K562 (cell line): ENCODE data around the gene TEX14. TPM values are rescaled to one million over a fixed set of nuclear protein-coding genes. Genes with fewer than 3 reads are reported as not detected.
A peak's percentile ranks its signal among the peaks of the same experiment; 100 is the strongest.

Source experiments
- CC2D1A ChIP-seq: fragments of 450-650 bp; IDR thresholded peaks from 2 replicates; pipeline ENCODE4 v1.6.1; 2017; ENCODE audit warnings: mild to moderate bottlenecking
- E2F1 ChIP-seq: sonication (generic); formaldehyde crosslinking; IDR thresholded peaks from 2 replicates; pipeline ENCODE4 v1.8.1; 2023; ENCODE audit warnings: mild to moderate bottlenecking, missing genetic modification reagents, moderate library complexity
- FOS ChIP-seq: IDR thresholded peaks from 3 replicates; pipeline ENCODE4 v1.6.1; 2011; ENCODE audit not compliant: insufficient read length; ENCODE audit errors: extremely low read depth
- GTF2A2 ChIP-seq: IDR thresholded peaks from 2 replicates; pipeline ENCODE4 v1.6.1; 2016; ENCODE audit warnings: mild to moderate bottlenecking, missing genetic modification characterization, missing compliant biosample characterization
- HINFP ChIP-seq: fragments of 450-650 bp; conservative IDR thresholded peaks from 2 replicates; pipeline ENCODE4 v1.6.1; 2016; ENCODE audit warnings: missing genetic modification characterization, low read depth, mild to moderate bottlenecking, control low read depth, missing compliant biosample characterization
- ID3 ChIP-seq, 2 experiments: fragments of 250-450 bp in 1 of 2; fragments of 450-650 bp in 1 of 2; sonication (Bioruptor Pico) in 1 of 2; IDR thresholded peaks; 2 replicates each; pipeline versions ENCODE4 v1.6.1 to v1.8.0; 2016 to 2021; ENCODE audit warnings: mild to moderate bottlenecking in 2 of 2, moderate library complexity in 2 of 2, missing compliant biosample characterization in 1 of 2, missing genetic modification characterization in 1 of 2
- KDM4B ChIP-seq, 2 experiments: fragments of 450-650 bp in 1 of 2; sonication (generic) in 1 of 2; IDR thresholded peaks; 2 replicates each; pipeline ENCODE4 v1.6.1; 2016 to 2017; ENCODE audit warnings: borderline replicate concordance in 2 of 2, antibody characterized with exemption in 1 of 2, low read depth in 1 of 2, mild to moderate bottlenecking in 1 of 2
- MEF2A ChIP-seq: IDR thresholded peaks from 2 replicates; pipeline ENCODE4 v1.6.1; 2011; ENCODE audit warnings: low read depth, mild to moderate bottlenecking, low read length, moderate library complexity; ENCODE audit not compliant: control insufficient read depth
- MEF2D ChIP-seq: conservative IDR thresholded peaks from 2 replicates; pipeline ENCODE4 v1.6.1; 2016; ENCODE audit warnings: low read depth, missing genetic modification characterization, missing compliant biosample characterization
- RBM22 ChIP-seq: fragments of 200-400 bp; formaldehyde crosslinking; IDR thresholded peaks from 2 replicates; pipeline ENCODE4 v1.6.1; 2018; ENCODE audit warnings: low read length, low read depth; ENCODE audit not compliant: poor library complexity, severe bottlenecking
- SIRT6 ChIP-seq: IDR thresholded peaks from one replicate; pipeline ENCODE4 v1.6.1; 2012; ENCODE audit warnings: low read depth, mild to moderate bottlenecking, control low read depth, inconsistent platforms, low read length, moderate library complexity
- SMARCE1 ChIP-seq: fragments of 450-650 bp; IDR thresholded peaks from 2 replicates; pipeline ENCODE4 v1.7.1; 2016; ENCODE audit warnings: mild to moderate bottlenecking
- ZBTB33 ChIP-seq: sonication (generic); formaldehyde crosslinking; IDR thresholded peaks from 2 replicates; pipeline ENCODE4 v1.8.1; 2023; ENCODE audit warnings: mild to moderate bottlenecking, missing genetic modification reagents
- ZBTB8A ChIP-seq: fragments of 450-650 bp; IDR thresholded peaks from 2 replicates; pipeline ENCODE4 v1.6.1; 2018; ENCODE audit warnings: mild to moderate bottlenecking, moderate library complexity; ENCODE audit not compliant: partially characterized antibody
- ZNF197 ChIP-seq: fragments of 200-800 bp; sonication (Bioruptor generic); IDR thresholded peaks from 2 replicates; pipeline ENCODE4 v1.6.1; 2016; ENCODE audit warnings: low read depth, missing genetic modification characterization, missing compliant biosample characterization
- ZNF511 ChIP-seq: sonication (generic); formaldehyde crosslinking; IDR thresholded peaks from 2 replicates; pipeline ENCODE4 v1.8.0; 2022; ENCODE audit warnings: mild to moderate bottlenecking, missing genetic modification reagents
- ZNF584 ChIP-seq: fragments of 200-800 bp; sonication (Bioruptor generic); IDR thresholded peaks from 2 replicates; pipeline ENCODE4 v1.6.1; 2016; ENCODE audit warnings: low read depth, mild to moderate bottlenecking, missing genetic modification characterization, missing compliant biosample characterization
- polyA plus RNA-seq, 8 experiments: library from polyadenylated mRNA; depleted of rRNA in 4 of 8; stranded (reverse) in 5 of 8; unstranded in 3 of 8; fragments of >200 nt; fragmentation: Nextera tagmentation in 2 of 8; fragmentation: Illumina TruSeq in 1 of 8; extraction: Ambion mirVana in 2 of 8; extraction: Trizol in 1 of 8; gene quantifications; 2 replicates each; pipeline versions ENCODE4 v1.2.1 to v1.2.3, GENCODE V29; 2011 to 2014; ENCODE audit warnings: inconsistent platforms in 1 of 8, missing spikeins in 1 of 8
- total RNA-seq, 7 experiments: library from RNA; depleted of rRNA in 6 of 7; stranded (reverse); fragments of >200 nt in 6 of 7; fragmentation: Illumina TruSeq in 2 of 7; extraction: Trizol in 2 of 7; gene quantifications; 2 replicates each; pipeline versions ENCODE4 v1.2.1 to v1.2.3, GENCODE V29; 2011 to 2021; ENCODE audit warnings: low replicate concordance in 1 of 7
- TF ChIP-seq, protein P1 (sequence below): fragments of 450-650 bp; IDR thresholded peaks from 2 replicates; pipeline ENCODE4 v1.6.1; 2014; ENCODE audit warnings: low read depth, mild to moderate bottlenecking, moderate library complexity, borderline replicate concordance

The TEX14 gene
- total and polyA plus RNA-seq, 9 of the 15 experiments (the other 6 are each of a cell fraction or from before 2014, with no cell fraction given): 0.05 to 0.12 (median 0.09) TPM; not detected in 1

DNA sequence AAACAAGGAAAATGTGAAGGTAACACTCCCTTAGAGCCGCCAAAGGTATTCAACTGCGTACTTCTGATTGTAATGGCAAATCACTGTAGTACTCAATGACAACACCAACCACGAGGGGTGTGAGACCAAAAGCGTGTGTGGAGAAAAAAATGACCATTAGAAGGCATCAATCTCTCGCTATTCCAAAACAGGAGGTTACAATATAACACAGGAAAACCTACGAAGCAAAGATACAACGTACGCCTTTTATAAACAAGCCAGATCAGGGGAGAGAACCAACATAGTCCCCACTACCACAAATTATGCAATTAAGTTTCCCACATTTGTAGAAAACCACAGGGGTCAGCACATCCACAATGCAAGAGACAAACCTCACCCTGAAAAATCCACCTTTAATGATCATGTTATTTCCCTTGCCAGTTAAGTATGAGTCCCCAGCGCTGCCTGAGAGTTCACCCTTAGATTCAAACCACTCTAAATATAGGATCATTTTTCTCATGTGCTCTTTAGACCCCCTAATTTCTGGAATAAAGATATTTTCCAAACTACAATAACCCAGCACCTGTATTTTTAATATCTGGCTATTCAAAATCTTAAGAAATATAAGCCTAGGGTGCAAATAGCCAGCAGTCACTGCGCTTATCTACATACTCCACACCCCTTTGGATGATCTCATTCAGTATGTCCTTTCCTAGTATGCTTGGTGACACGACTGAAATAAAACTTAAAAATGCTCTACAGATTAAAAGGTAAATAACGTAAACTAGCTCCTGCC lies 12.4 kb downstream of the TEX14 start (continued):
- TF ChIP-seq SMARCE1 (no peak; the same call in 1 of the 2 replicates), KDM4B (IDR thresholded peaks at IDR 0.05; ENCODE audit: borderline replicate concordance in 2 of 2, low read depth in 1 of 2) (peak; percentile 88 to 100; a peak in 3 of 4 replicates), MEF2A (peak; percentile 90), GTF2A2 (tag) (peak; percentile 99), FOS (no peak), RBM22 (peak; percentile 96), ID3 (CRISPR knock-in tag; IDR thresholded peaks at IDR 0.05) (no peak), ID3 (tag; IDR thresholded peaks at IDR 0.05) (0 out of 2 replicates have a peak, but pooled peaks have one; percentile 81), ZBTB33 (CRISPR knock-in tag) (no peak; the same call in 1 of the 2 replicates), CC2D1A (no peak), HINFP (tag) (no peak), MEF2D (tag) (peak; percentile 86), ZNF511 (CRISPR knock-in tag) (no peak; the same call in 1 of the 2 replicates), SIRT6 (no peak), E2F1 (CRISPR knock-in tag) (peak; percentile 93), ZBTB8A (peak; percentile 94), ZNF197 (CRISPR knock-in tag) (peak; percentile 73; the same call in 1 of the 2 replicates), ZNF584 (CRISPR knock-in tag) (peak; percentile 68; the same call in 1 of the 2 replicates)
- TF ChIP-seq, protein P1, sequence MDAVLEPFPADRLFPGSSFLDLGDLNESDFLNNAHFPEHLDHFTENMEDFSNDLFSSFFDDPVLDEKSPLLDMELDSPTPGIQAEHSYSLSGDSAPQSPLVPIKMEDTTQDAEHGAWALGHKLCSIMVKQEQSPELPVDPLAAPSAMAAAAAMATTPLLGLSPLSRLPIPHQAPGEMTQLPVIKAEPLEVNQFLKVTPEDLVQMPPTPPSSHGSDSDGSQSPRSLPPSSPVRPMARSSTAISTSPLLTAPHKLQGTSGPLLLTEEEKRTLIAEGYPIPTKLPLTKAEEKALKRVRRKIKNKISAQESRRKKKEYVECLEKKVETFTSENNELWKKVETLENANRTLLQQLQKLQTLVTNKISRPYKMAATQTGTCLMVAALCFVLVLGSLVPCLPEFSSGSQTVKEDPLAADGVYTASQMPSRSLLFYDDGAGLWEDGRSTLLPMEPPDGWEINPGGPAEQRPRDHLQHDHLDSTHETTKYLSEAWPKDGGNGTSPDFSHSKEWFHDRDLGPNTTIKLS: peak; percentile 74
